ENCODE data around the gene PSMD1. TPM values are rescaled to one million over a fixed set of nuclear protein-coding genes. Genes with fewer than 3 reads are reported as not detected.

The PSMD1 gene
- total RNA-seq: 81.7 TPM
- polyA plus RNA-seq: 43.9 TPM

GRCh38 chr2:231056453-231057416, at the start of gene PSMD1:
PSMD1 (plus strand) TSS chr2:231056867; CDS start chr2:231057026, 159 bp downstream.
- DNase-seq (ENCODE audit: extremely low spot score): peak; percentile 82
- peak within 1 kb of the TSS; percentile 97 for H3K4me3 ChIP-seq (ENCODE audit: low read depth, low read length)
- WGBS: under 1% methylated on average over 73 of the region's 73 CpGs
- peak within 1 kb of the TSS; percentile 91 for H3K27ac ChIP-seq (ENCODE audit: low read depth)
- H3K36me3 ChIP-seq (ENCODE audit: insufficient read depth): peaks cover 2% of the 10 kb centered on the region
- no peaks in the 10 kb centered on the region for H3K4me1 ChIP-seq (ENCODE audit: insufficient read depth)

GRCh38 chr2:231007286-231008098, 49.2 kb upstream of the PSMD1 start:
- Histone ChIP-seq H3K4me3 (ENCODE audit: low read depth, low read length) (no peak overlapping the region), H3K27ac (ENCODE audit: low read depth) (no peak overlapping the region), H3K4me1 (ENCODE audit: insufficient read depth) (no peaks in the 10 kb centered on the region), H3K36me3 (ENCODE audit: insufficient read depth) (no peaks in the 10 kb centered on the region)
- DNase-seq (ENCODE audit: extremely low spot score): no peak
- 67% methylated on average over 10 of the region's 10 CpGs for WGBS

GRCh38 chr2:231008131-231008530, 48.5 kb upstream of the PSMD1 start:
- WGBS: 81% methylated on average over 6 of the region's 6 CpGs
- Histone ChIP-seq H3K4me1 (ENCODE audit: insufficient read depth) (no peaks in the 10 kb centered on the region), H3K4me3 (ENCODE audit: low read depth, low read length) (no peak overlapping the region), H3K27ac (ENCODE audit: low read depth) (no peak overlapping the region), H3K36me3 (ENCODE audit: insufficient read depth) (no peaks in the 10 kb centered on the region)
- no peak for DNase-seq (ENCODE audit: extremely low spot score)

- H3K27ac ChIP-seq (ENCODE audit: low read depth): no peak overlapping the region
- H3K4me3 ChIP-seq (ENCODE audit: low read depth, low read length): no peak overlapping the region
- no peaks in the 10 kb centered on the region for H3K4me1 ChIP-seq (ENCODE audit: insufficient read depth)
- no peak for DNase-seq (ENCODE audit: extremely low spot score)
- no peaks in the 10 kb centered on the region for H3K36me3 ChIP-seq (ENCODE audit: insufficient read depth)
- 59% methylated on average over 14 of the region's 14 CpGs for WGBS
Observed at GRCh38 chr2:231009236-231009919, 47.3 kb upstream of the PSMD1 start.

GRCh38 chr2:231010201-231010730, 46.4 kb upstream of the PSMD1 start:
- H3K27ac ChIP-seq (ENCODE audit: low read depth): no peak overlapping the region
- no peak for DNase-seq (ENCODE audit: extremely low spot score)
- H3K4me1 ChIP-seq (ENCODE audit: insufficient read depth): no peaks in the 10 kb centered on the region
- WGBS: 83% methylated on average over 2 of the region's 2 CpGs
- no peaks in the 10 kb centered on the region for H3K36me3 ChIP-seq (ENCODE audit: insufficient read depth)
- H3K4me3 ChIP-seq (ENCODE audit: low read depth, low read length): no peak overlapping the region

DNA sequence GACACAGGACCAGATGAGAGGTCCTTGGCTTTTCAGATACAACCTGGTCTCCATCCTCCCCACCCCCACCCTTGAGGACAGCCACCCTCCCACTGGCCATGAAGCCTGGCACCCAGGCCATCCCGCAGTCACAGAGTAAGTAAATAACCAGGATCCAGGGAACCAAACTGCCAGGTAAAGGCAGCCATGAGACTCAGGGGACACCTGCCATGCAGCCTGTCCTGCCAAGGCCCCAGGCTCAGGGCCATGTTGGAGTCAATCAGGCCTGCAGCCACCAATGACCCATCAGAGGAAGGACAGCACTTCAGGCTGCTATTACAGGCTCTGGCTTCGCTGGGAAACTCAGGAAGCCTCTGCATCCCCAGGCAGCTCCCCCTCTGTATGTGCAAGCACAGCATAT, 45.1 kb upstream of the PSMD1 start:
- Histone ChIP-seq H3K36me3 (ENCODE audit: insufficient read depth) (no peaks in the 10 kb centered on the region), H3K27ac (ENCODE audit: low read depth) (no peak overlapping the region), H3K4me1 (ENCODE audit: insufficient read depth) (no peaks in the 10 kb centered on the region), H3K4me3 (ENCODE audit: low read depth, low read length) (no peak overlapping the region)
- WGBS: 52% methylated on average over 2 of the region's 2 CpGs
- no peak for DNase-seq (ENCODE audit: extremely low spot score)

GRCh38 chr2:231012463-231012862, 44.2 kb upstream of the PSMD1 start:
- H3K4me3 ChIP-seq (ENCODE audit: low read depth, low read length): no peak overlapping the region
- no peaks in the 10 kb centered on the region for H3K36me3 ChIP-seq (ENCODE audit: insufficient read depth)
- 65% methylated on average over 3 of the region's 3 CpGs for WGBS
- DNase-seq (ENCODE audit: extremely low spot score): no peak
- H3K27ac ChIP-seq (ENCODE audit: low read depth): no peak overlapping the region
- no peaks in the 10 kb centered on the region for H3K4me1 ChIP-seq (ENCODE audit: insufficient read depth)

GRCh38 chr2:231013820-231014219, 42.8 kb upstream of the PSMD1 start:
- no peak overlapping the region for H3K4me3 ChIP-seq (ENCODE audit: low read depth, low read length)
- no peak for DNase-seq (ENCODE audit: extremely low spot score)
- no peaks in the 10 kb centered on the region for H3K36me3 ChIP-seq (ENCODE audit: insufficient read depth)
- H3K27ac ChIP-seq (ENCODE audit: low read depth): no peak overlapping the region
- WGBS: 25% methylated on average over 3 of the region's 3 CpGs
- no peaks in the 10 kb centered on the region for H3K4me1 ChIP-seq (ENCODE audit: insufficient read depth)

DNA sequence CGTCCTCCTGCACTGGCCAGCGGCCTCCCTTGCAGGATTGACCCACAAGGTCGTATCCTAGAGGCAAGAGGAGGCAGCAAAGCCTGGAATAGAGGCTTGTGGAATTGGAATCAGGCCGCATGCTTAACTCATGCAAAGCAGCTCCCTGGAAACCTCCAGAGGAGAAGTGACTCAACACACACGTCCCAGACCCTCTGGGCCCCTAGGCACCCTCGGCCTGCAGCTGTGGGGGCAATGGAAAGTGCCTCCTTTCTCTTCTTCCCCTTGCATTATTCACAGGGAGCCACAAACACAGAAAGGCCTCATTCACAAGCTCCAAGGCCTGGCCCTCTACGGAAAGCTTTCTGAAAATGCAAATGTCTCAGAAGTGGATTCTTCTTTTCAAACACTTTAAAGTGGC, 41.2 kb upstream of the PSMD1 start:
- Histone ChIP-seq H3K27ac (ENCODE audit: low read depth) (no peak overlapping the region), H3K4me1 (ENCODE audit: insufficient read depth) (no peaks in the 10 kb centered on the region), H3K4me3 (ENCODE audit: low read depth, low read length) (no peak overlapping the region), H3K36me3 (ENCODE audit: insufficient read depth) (no peaks in the 10 kb centered on the region)
- WGBS: 67% methylated on average over 7 of the region's 7 CpGs
- DNase-seq (ENCODE audit: extremely low spot score): no peak

GRCh38 chr2:231015926-231016325, 40.7 kb upstream of the PSMD1 start:
- DNase-seq (ENCODE audit: extremely low spot score): no peak
- Histone ChIP-seq H3K4me3 (ENCODE audit: low read depth, low read length) (no peak overlapping the region), H3K27ac (ENCODE audit: low read depth) (no peak overlapping the region), H3K36me3 (ENCODE audit: insufficient read depth) (no peaks in the 10 kb centered on the region), H3K4me1 (ENCODE audit: insufficient read depth) (no peaks in the 10 kb centered on the region)
- 79% methylated on average over 3 of the region's 3 CpGs for WGBS

GRCh38 chr2:231016566-231017230, 40.0 kb upstream of the PSMD1 start:
- H3K27ac ChIP-seq (ENCODE audit: low read depth): no peak overlapping the region
- no peak overlapping the region for H3K4me3 ChIP-seq (ENCODE audit: low read depth, low read length)
- WGBS: 67% methylated on average over 6 of the region's 6 CpGs
- DNase-seq (ENCODE audit: extremely low spot score): no peak
- H3K4me1 ChIP-seq (ENCODE audit: insufficient read depth): no peaks in the 10 kb centered on the region
- no peaks in the 10 kb centered on the region for H3K36me3 ChIP-seq (ENCODE audit: insufficient read depth)

DNA sequence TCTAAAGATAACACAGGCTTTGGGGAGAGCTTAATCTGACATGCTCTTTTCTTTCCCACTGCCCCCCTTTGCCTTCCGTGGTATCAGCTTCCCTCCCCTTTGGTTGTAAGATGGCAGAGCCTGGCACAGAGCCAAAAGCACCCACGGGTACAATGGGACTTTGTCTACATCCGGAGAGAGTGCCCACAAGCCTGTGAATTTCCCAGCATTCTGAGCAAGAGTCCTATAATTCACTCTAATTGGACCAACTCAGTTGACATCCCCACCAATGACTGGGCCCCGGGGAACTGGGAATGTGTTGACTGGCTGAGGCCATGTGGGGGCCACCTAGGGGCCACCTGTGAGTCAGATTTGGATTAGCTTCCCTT, 39.5 kb upstream of the PSMD1 start:
- no peak overlapping the region for H3K27ac ChIP-seq (ENCODE audit: low read depth)
- 34% methylated on average over 4 of the region's 4 CpGs for WGBS
- DNase-seq (ENCODE audit: extremely low spot score): no peak
- H3K4me1 ChIP-seq (ENCODE audit: insufficient read depth): no peaks in the 10 kb centered on the region
- no peaks in the 10 kb centered on the region for H3K36me3 ChIP-seq (ENCODE audit: insufficient read depth)
- no peak overlapping the region for H3K4me3 ChIP-seq (ENCODE audit: low read depth, low read length)

- DNase-seq (ENCODE audit: extremely low spot score): no peak
- Histone ChIP-seq H3K27ac (ENCODE audit: low read depth) (no peak overlapping the region), H3K36me3 (ENCODE audit: insufficient read depth) (no peaks in the 10 kb centered on the region), H3K4me1 (ENCODE audit: insufficient read depth) (no peaks in the 10 kb centered on the region), H3K4me3 (ENCODE audit: low read depth, low read length) (no peak overlapping the region)
- 93% methylated on average over 3 of the region's 3 CpGs for WGBS
Observed at GRCh38 chr2:231018184-231018583, 38.5 kb upstream of the PSMD1 start.

Measured in urinary bladder (tissue), 4 donors.